ENCODE results near the gene DLGAP3.

- TF ChIP-seq POLR2A (IDR thresholded peaks at IDR 0.05), result no peak
- no peak for TF ChIP-seq CTCF (IDR thresholded peaks at IDR 0.05)
- TF ChIP-seq POLR2AphosphoS5 (IDR thresholded peaks at IDR 0.05; ENCODE audit: insufficient read depth in 1 of 2, low read depth in 1 of 2), result no peak
Observed at GRCh38 chr1:34918386-34918976, 11.0 kb downstream of the DLGAP3 start.
